Fibroblast of skin of scalp (primary cell): ENCODE data around the gene TAF11L14. TPM values are rescaled to one million over a fixed set of nuclear protein-coding genes. Genes with fewer than 3 reads are reported as not detected.
"Not testable (repeated sequence)": the region's sequence is repeated elsewhere in the genome, so short reads cannot be mapped to it uniquely, and the experiment has no call there.

Source experiments
- DNase-seq: peaks from one replicate; pipeline ENCODE4 v3.0.0-alpha.2; 2013
- polyA plus RNA-seq, 2 experiments: library from polyadenylated mRNA; unstranded; fragments of 120-200 nt; gene quantifications; one replicate each; pipeline ENCODE4 v1.2.1, GENCODE V29; 2013; ENCODE audit not compliant: insufficient read length in 2 of 2

The TAF11L14 gene
- polyA plus RNA-seq (2013, experiment 1 of 2; ENCODE audit: insufficient read length): not detected
- polyA plus RNA-seq (2013, experiment 2 of 2; ENCODE audit: insufficient read length): not detected

DNA sequence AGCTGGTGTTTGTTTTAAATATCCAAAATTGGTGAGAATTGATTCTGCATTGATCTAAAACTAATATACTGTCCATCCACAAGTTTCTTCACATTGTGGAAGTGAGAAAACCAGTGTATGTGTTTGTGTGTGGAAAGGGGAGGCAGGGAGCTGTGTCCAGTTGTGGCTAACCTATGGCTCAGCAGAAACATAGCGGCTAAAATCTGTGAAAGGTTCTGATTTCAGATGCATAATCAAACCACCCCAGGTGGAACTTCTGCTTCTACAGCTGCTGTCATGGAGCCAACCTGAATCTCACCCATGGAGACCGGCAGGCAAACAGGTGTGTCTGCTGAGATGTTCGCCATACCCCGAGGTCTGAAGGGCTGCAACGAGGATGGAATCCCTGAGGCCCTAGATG lies at the start of gene TAF11L14:
Gene TAF11L14 (plus strand): TSS at position 301 of the 400 bp plus-strand sequence.
- no peak for DNase-seq

DNA sequence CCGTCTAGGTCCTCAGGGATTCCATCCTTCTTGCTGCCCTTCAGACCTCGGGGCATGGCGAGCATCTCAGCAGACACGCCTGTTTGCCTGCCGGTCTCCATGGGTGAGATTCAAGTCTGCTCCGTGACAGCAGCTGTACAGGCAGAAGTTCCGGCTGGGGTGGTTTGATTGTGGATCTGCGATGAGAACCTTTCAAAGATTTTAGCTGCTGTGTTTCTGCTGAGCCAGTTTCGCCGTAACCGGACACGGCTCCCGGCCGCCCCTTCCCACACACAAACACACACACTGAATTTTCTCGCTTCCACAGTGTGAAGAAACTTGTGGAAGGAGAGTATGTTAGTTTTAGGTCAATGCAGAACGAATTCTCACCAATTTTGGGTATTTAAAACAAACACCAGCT lies 48.6 kb upstream of the TAF11L14 start, which contains the start of gene TAF11L7:
Gene TAF11L7 (minus strand): TSS at position 101 of the 400 bp plus-strand sequence.
- not testable (repeated sequence) for DNase-seq

DNA sequence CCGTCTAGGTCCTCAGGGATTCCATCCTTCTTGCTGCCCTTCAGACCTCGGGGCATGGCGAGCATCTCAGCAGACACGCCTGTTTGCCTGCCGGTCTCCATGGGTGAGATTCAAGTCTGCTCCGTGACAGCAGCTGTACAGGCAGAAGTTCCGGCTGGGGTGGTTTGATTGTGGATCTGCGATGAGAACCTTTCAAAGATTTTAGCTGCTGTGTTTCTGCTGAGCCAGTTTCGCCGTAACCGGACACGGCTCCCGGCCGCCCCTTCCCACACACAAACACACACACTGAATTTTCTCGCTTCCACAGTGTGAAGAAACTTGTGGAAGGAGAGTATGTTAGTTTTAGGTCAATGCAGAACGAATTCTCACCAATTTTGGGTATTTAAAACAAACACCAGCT lies 43.4 kb upstream of the TAF11L14 start, which contains the start of gene TAF11L8:
Gene TAF11L8 (minus strand): TSS at position 101 of the 400 bp plus-strand sequence.
- DNase-seq: not testable (repeated sequence)

DNA sequence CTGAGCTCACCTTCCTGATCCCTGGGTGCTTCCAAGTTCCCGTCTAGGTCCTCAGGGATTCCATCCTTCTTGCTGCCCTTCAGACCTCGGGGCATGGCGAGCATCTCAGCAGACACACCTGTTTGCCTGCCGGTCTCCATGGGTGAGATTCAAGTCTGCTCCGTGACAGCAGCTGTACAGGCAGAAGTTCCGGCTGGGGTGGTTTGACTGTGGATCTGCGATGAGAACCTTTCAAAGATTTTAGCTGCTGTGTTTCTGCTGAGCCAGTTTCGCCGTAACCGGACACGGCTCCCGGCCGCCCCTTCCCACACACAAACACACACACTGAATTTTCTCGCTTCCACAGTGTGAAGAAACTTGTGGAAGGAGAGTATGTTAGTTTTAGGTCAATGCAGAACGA lies 40.0 kb upstream of the TAF11L14 start, which contains the start of gene TAF11L9:
Gene TAF11L9 (minus strand): TSS at position 140 of the 400 bp plus-strand sequence.
- DNase-seq: not testable (repeated sequence)

DNA sequence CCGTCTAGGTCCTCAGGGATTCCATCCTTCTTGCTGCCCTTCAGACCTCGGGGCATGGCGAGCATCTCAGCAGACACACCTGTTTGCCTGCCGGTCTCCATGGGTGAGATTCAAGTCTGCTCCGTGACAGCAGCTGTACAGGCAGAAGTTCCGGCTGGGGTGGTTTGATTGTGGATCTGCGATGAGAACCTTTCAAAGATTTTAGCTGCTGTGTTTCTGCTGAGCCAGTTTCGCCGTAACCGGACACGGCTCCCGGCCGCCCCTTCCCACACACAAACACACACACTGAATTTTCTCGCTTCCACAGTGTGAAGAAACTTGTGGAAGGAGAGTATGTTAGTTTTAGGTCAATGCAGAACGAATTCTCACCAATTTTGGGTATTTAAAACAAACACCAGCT lies 36.5 kb upstream of the TAF11L14 start, which contains the start of gene TAF11L10:
Gene TAF11L10 (minus strand): TSS at position 101 of the 400 bp plus-strand sequence.
- not testable (repeated sequence) for DNase-seq

- DNase-seq: not testable (repeated sequence)
These were observed 30.4 kb upstream of the TAF11L14 start, which contains the start of gene TAF11L11 for GRCh38 chr5:17603880-17604279. TAF11L11 (plus strand) TSS chr5:17604183.

- no peak for DNase-seq
These were observed 29.3 kb upstream of the TAF11L14 start for GRCh38 chr5:17604951-17605350.

GRCh38 chr5:17607461-17607860 lies 26.8 kb upstream of the TAF11L14 start:
- DNase-seq: not testable (repeated sequence)

- DNase-seq: not testable (repeated sequence)
These were observed 24.2 kb upstream of the TAF11L14 start, which contains the start of gene TAF11L12 for GRCh38 chr5:17610092-17610491. TAF11L12 (plus strand) TSS chr5:17610392.

DNA sequence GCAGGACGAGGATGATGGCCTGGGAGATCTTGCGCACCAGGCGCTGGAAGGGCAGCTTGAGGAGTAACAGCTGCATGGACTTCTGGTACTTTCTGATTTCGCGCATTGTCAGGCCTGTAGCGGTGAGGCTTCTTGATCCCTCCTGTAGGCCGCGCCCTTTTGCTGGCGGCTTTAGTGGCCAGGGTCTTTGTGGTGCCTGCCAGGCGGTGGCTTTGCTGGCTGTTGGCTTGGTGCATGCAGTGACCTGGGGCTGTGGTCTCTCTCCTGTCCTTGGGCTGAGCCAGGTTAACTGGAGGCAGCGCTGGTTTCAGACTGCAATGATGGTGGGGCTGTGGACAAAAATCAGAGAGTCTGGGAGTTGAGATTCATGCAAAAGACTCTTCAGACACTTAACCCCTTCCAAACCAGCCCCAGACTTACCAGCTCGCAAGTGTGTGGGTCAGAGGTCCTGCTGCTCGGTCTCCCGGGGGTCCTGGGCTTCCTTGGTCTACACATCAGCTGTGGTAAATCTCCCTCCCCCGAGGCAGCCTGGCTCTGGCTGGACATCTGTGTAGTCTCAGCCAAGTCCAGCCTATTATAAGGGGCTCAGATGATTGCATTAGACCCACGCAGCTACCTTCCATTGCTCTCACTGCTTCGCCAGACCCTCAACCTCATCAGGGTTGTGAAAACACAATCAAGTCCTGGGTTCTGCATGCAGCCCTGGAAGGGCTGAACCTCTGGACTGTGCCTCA lies 19.2 kb upstream of the TAF11L14 start:
- no peak for DNase-seq

DNA sequence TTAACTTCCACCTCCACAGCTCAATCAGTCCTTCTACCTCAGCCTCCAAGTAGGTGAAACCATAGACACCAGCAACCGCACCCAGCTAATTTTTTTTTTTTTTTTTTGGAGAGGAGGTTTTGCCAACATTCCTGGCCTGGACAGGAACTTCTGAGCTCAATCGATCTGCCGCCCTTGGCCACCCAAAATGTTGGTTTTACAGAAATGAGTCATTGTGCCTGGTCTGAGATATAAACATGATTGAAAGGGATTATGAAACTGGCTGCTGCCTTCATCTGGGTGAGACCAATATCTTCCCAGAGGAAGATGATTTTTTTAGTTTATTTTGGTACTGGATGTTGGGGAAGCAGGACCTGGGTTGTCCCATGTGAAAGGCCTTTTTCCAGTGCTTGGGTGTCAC lies 14.9 kb upstream of the TAF11L14 start:
- DNase-seq: no peak

DNA sequence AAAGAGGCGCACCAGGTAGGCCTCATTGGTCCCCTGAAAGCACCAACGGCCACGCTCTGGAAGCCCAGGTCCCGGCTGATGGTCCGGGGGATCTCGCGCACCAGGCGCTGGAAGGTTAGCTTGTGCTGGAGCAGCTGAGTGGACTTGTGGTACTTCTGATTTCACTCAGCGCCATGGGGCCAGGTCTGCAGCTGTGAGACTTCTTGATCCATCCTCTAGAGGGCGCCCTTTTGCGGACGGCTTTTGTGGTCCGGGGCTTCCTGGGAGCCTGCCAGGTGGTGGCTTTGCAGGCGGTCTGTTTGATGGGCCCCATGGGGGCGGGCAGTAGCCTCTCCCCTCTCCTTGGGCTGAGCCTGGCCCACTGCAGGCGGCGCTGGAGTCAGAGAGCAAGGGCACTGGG lies 13.6 kb upstream of the TAF11L14 start:
- no peak for DNase-seq

DNA sequence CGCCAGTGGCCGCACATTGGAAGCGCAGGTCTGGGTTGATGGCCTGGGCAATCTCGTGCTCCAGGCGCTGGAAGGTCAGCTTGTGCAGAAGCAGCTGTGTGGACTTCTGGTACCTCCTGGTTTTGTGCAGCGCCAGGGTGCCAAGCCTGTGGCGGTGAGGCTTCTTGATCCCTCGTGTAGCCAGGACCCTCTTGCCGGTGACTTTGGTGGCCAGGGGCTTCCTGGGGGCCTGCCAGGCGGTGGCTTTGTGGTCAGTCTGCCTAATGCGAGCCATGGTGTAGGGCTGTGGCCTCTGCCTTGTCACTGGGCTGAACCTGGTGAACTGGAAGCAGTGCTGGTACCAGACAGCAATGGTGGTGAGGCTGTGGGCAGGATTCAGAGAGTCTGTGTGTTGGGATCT lies 8.6 kb upstream of the TAF11L14 start:
- DNase-seq: no peak

GRCh38 chr5:17631788-17632187 lies 2.5 kb upstream of the TAF11L14 start, which contains the start of gene TAF11L13:
TAF11L13 (plus strand) TSS chr5:17632088.
- DNase-seq: not testable (repeated sequence)

DNA sequence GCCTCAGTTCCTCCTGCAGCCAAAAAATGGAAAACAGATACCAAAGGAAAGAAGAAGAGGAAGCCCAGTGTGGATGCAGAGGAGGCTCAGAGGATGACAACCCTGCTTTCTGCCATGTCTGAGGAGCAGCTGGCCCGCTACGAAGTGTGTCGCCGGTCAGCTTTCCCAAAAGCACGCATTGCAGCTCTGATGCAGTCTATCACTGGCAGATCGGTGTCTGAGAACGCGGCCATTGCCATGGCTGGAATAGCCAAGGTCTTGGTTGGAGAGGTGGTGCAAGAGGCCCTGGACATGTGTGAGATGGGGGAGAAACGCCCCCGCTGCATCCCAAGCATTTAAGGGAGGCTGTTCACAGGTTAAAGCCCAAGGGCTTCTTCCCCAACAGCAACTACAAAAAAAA lies 15.0 kb downstream of the TAF11L14 start:
- DNase-seq: not testable (repeated sequence)

GRCh38 chr5:17655201-17655759 lies 21.0 kb downstream of the TAF11L14 start:
- DNase-seq: not testable (repeated sequence)

DNA sequence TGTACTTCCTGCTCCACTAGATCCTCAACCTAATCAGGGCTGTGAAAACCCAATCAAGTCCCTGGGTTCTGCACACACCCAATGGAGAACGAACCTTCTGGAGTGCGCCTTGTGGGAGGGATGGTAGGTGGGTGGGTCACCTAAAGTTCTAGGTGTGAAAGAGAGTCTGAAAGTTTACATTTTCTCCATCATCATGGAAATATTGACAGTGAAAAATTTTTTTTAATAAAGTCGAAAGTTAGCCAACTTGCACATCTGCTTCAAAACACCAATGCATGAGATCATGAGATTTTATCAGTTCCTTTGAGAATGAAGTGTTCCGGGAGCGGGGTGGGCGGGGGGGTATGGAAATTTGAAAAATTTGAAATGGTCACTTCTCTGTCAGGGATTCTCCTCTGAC lies 21.7 kb downstream of the TAF11L14 start:
- no peak for DNase-seq

DNA sequence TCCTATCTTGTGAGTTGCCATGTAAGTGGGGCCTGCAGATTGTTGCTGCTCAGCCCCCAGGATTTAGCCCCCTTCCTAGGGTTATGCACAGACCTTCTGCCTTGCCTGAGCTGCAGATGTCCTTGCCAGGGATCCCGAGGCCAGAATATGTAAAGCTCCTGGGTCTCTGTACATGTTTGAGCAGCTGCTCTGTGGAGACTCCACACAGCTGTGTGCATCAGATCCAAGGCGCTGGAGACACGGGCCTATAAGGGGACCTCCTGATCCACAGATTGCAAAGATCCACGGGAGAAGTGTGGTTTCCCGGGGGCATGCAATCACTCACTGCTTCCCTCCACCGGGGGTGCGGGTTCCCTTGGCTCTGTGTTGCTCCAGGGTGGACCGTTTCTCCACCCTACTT lies 28.9 kb downstream of the TAF11L14 start:
- no peak for DNase-seq

- DNase-seq: no peak
These were observed 31.6 kb downstream of the TAF11L14 start for GRCh38 chr5:17665836-17666235.

DNA sequence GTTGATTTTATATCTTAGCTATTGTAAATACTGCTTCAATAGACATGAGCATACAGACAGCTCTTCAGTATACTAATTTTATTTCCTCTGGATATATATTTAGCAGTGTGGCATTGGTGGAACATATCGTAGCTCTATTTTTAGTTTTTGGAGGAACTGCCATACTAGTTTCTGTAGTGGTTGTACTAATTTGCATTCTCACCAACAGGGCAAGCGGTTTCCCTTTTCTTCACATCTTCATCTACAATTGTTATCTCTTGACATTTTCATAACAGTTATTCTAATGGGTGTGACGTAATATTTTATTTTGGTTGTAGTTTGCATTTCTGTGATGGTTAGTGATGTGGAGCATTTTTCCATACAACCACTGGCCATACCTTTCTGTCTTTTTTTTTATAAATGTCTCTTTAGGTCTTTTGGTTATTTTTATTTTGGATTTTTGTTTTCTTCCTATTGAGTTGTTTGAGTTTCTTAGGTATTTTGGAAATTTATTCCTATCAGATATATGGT lies 32.5 kb downstream of the TAF11L14 start:
- no peak for DNase-seq

DNA sequence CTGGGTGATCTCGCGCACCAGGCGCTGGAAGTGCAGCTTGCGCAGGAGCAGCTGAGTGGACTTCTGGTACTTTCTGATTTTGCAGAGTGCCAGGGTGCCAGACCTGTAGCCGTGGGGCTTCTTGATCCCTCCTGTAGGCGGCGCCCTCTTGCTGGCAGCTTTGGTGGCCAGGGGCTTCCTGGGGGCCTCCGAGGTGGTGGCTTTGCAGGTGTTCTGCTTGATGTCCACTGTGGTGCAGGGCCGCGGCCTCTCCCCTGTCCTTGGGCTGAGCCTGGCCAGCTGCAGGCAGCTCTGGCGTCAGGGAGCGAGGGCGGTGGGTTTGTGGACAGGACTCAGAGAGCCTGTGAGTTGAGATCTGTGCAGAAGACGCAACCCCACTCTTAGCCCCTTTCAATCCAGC lies 36.1 kb downstream of the TAF11L14 start:
- DNase-seq: no peak

DNA sequence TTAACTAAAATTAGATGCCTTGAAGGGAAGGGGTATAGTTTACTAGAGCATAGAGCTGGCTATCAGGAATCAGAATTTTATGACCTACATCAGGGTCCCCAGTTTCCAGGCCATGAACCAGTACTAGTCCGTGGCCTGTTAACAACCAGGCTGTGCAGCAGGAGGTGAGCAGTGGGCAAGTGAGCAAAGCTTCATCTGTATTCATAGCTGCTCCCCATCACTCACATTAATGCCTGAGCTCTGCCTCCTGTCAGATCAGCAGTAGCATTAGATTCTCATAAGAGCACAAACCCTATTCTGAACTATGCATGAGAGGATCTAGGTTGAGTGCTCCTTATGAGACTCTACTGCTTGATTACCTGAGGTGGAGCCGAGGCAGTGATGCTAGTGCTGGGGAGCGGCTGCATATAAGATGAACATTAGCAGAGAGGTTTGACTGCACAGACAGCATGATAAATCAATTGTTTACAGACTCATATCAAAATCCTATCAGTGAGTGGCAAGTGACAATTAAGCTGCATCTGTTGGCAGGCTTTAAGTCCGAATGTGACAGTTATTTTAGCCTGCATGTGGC lies 44.6 kb downstream of the TAF11L14 start:
- DNase-seq: no peak
